Measurements from ENCODE around the gene LRRC51. TPM values are rescaled to one million over a fixed set of nuclear protein-coding genes. Genes with fewer than 3 reads are reported as not detected.

The LRRC51 gene
- total and polyA plus RNA-seq, 2 of the 8 experiments (the other 6 are each of a cell fraction or from before 2014, with no cell fraction given) = 7.7 to 7.9 TPM

DNA sequence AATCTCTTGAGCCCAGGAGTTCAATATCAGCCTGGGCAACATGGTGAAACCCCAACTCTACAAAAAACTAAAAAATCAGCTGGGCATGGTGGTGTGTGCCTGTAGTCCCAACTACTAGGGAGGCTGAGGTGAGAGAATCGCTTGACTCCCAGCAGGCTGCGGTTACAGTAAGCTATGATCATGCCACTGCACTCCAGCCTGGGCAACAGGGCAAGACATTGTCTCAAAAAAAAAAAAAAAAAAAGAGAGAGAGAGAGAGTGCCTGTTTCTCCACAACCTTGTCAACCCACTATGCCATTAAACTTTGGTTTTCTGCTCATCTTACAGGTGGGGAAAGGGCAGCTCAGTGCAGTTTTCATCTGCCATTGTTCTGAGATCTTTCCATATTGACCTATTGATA, 60.0 kb downstream of the LRRC51 start:
- Histone ChIP-seq H3K4me1 (replicated peaks in 1 of 4; ENCODE audit: control insufficient read depth in 3 of 4, insufficient read depth in 4 of 4, low read length in 3 of 4) (no peaks in the 10 kb centered on the region), H2BK20ac (ENCODE audit: low read length) (no peak overlapping the region), H2AK5ac (ENCODE audit: low read depth, low read length) (no peak overlapping the region), H3K79me1 (ENCODE audit: low read depth, low read length) (no peaks in the 10 kb centered on the region), H3K23me2 (ENCODE audit: low read depth, low read length) (no peaks in the 10 kb centered on the region), H3K4me2 (ENCODE audit: insufficient read depth in 1 of 2, low read depth in 2 of 2, low read length in 2 of 2) (no peak overlapping the region), H3K9ac (replicated peaks in 1 of 4; ENCODE audit: extremely low read depth in 1 of 4, low read depth in 3 of 4, low read length in 3 of 4) (no peak overlapping the region), H3K56ac (replicated peaks; ENCODE audit: insufficient read length, low read depth, low read length) (no peak overlapping the region), H3K18ac (ENCODE audit: extremely low read depth, low read length) (no peak overlapping the region), H4K5ac (ENCODE audit: insufficient read length, low read depth, low read length) (no peak overlapping the region), H4K8ac (ENCODE audit: extremely low read depth, insufficient read depth, low read length) (no peak overlapping the region), H2AFZ (ENCODE audit: low read length) (no peak overlapping the region), H2BK120ac (replicated peaks; ENCODE audit: low read depth, low read length) (no peak overlapping the region), H3K4ac (replicated peaks; ENCODE audit: insufficient read length, low read depth, low read length) (no peak overlapping the region), H3K4me3 (ENCODE audit: extremely low read depth in 1 of 4, insufficient read depth in 2 of 4, low read depth in 3 of 4, low read length in 4 of 4) (no peak overlapping the region), H4K91ac (replicated peaks; ENCODE audit: insufficient read length, low read length) (no peak overlapping the region), H2BK12ac (ENCODE audit: low read depth, low read length) (no peak overlapping the region), H2BK15ac (ENCODE audit: low read length) (no peak overlapping the region), H3K14ac (ENCODE audit: insufficient read length) (no peak overlapping the region), H3K27ac (ENCODE audit: low read depth, low read length) (no peak overlapping the region), H3K9me3 (ENCODE audit: insufficient read depth in 2 of 2, low read depth in 1 of 2, low read length in 1 of 2) (no peaks in the 10 kb centered on the region), H3K36me3 (ENCODE audit: control insufficient read depth in 2 of 4, insufficient read depth in 4 of 4, low read length in 3 of 4) (no peaks in the 10 kb centered on the region), H4K20me1 (replicated peaks in 1 of 2; ENCODE audit: control insufficient read depth in 1 of 2, insufficient read depth in 2 of 2, low read length in 2 of 2) (no peaks in the 10 kb centered on the region), H3K27me3 (replicated peaks in 1 of 4; ENCODE audit: control insufficient read depth in 3 of 4, extremely low read depth in 1 of 4, insufficient read depth in 3 of 4, low read length in 3 of 4) (no peaks in the 10 kb centered on the region), H2BK5ac (ENCODE audit: low read depth, low read length) (no peak overlapping the region), H3K79me2 (ENCODE audit: control insufficient read depth in 1 of 2, insufficient read depth in 2 of 2, low read length in 2 of 2) (no peaks in the 10 kb centered on the region), H3K23ac (ENCODE audit: insufficient read length) (no peak overlapping the region)
- TF ChIP-seq SIX5 (IDR thresholded peaks at IDR 0.05; ENCODE audit: low read depth, low read length) (no peak), RAD21 (IDR thresholded peaks at IDR 0.05 in 1 of 2, conservative IDR thresholded peaks at IDR 0.05 in 1 of 2; ENCODE audit: low read depth in 2 of 2, low read length in 2 of 2) (no peak), CHD2 (IDR thresholded peaks at IDR 0.05; ENCODE audit: low read length) (no peak), TBP (IDR thresholded peaks at IDR 0.05; ENCODE audit: low read depth, low read length) (no peak), HDAC6 (IDR thresholded peaks at IDR 0.05; ENCODE audit: low read depth, low read length) (no peak)
- ChIA-PET POLR2A (ENCODE audit: partially characterized antibody) (interaction anchor here (0.8 kb wide), 1 partner anchor 28 kb away, joined by 3 read pairs; no protein-coding TSS in a partner anchor), CTCF (ENCODE audit: partially characterized antibody) (interaction anchor here (1.0 to 1.4 kb wide), 3 partner anchors 23 to 115 kb away, joined by 3 to 5 read pairs (median 3); no protein-coding TSS in a partner anchor)
- DNase-seq (ENCODE audit: low read depth in 1 of 2, low spot score in 2 of 2) (no peak), FAIRE-seq (no peak)
- 100% methylated on average over 2 of the region's 2 CpGs; no CpG with 5 or more reads in 1 of the 2 experiments for WGBS, 2 experiments (ENCODE audit: extremely low coverage in 1 of 2, insufficient coverage in 1 of 2, insufficient read length in 1 of 2, insufficient replicate concordance in 2 of 2, low coverage in 1 of 2, low lambda C conversion rate in 2 of 2, missing lambda C conversion rate in 1 of 2)
